ENCODE data around the gene STXBP5.

- no peak for TF ChIP-seq CEBPB (IDR thresholded peaks at IDR 0.05)
- no peak for TF ChIP-seq RFX5 (IDR thresholded peaks at IDR 0.05)
Observed at GRCh38 chr6:147159536-147160374, 44.5 kb upstream of the STXBP5 start.

All from A549 (cell line).